Left kidney (tissue), 2 donors: ENCODE measurements around the gene SDCCAG8. TPM values are rescaled to one million over a fixed set of nuclear protein-coding genes. Genes with fewer than 3 reads are reported as not detected.

Source experiments
- DNase-seq: peaks from one replicate; pipeline ENCODE4 v3.0.0-alpha.2; 2013
- polyA plus RNA-seq: library from polyadenylated mRNA; unstranded; fragments of 120-200 nt; gene quantifications from one replicate; pipeline ENCODE4 v1.2.1, GENCODE V29; 2013; ENCODE audit not compliant: insufficient read length

The SDCCAG8 gene
- polyA plus RNA-seq, 1 donor = 47.8 TPM

GRCh38 chr1:243253926-243254232 is 2.0 kb upstream of the SDCCAG8 start:
- no peak for DNase-seq

GRCh38 chr1:243254233-243254926 is 1.5 kb upstream of the SDCCAG8 start:
- peak; percentile 47 for DNase-seq

- peak; percentile 99 for DNase-seq
Observed at GRCh38 chr1:243254927-243255790, 682 bp upstream of the SDCCAG8 start, which contains the start of gene CEP170. Gene CEP170 (minus strand): TSS chr1:243255281. CDS start chr1:243225280, 30,001 bp downstream.

- no peak for DNase-seq
Observed at GRCh38 chr1:243256590-243256989, 749 bp downstream of the SDCCAG8 start.

- DNase-seq = no peak
Observed at GRCh38 chr1:243257189-243257588, 1.3 kb downstream of the SDCCAG8 start.

DNA sequence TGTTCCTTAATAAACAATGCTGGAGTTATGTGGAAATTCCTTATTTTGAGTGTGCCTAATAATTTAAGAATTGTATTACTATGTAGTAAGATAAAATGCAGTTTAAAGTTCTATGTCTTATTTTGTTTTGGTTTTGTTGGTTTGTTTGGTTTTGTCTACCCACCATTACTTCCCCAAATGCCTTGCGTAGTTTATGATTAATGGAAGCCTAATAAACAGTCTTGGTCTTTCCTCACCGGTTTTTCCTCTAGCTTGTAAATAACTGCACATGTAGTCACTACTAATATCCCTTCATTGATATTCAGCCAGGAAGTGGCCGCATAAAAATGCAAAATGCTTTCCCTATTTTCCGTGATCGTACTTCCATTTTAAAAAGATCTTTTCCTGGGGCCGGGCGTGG is 2.9 kb downstream of the SDCCAG8 start:
- no peak for DNase-seq

GRCh38 chr1:243260221-243260880 is 4.5 kb downstream of the SDCCAG8 start:
- DNase-seq = no peak

- DNase-seq = no peak
Observed at GRCh38 chr1:243261390-243261789, 5.5 kb downstream of the SDCCAG8 start.

DNA sequence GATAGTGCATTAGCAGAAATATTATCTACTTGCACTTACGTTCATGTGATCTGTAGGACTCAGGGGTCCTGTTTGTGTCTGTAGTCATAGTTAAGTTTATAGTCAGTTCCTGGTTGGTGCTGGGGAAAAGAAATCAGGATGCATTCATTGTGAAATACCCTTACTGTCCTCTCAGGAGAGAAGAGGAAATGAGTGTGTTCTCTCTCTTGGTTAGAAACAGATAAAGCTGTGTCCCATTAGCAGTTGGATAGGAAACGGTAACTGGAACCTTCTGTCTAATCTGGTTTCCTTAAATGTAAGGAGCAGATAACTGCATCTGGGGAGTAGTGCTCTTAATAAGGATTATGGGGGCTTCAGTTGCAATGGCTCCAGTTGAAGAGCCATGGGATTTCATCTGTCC is 8.9 kb downstream of the SDCCAG8 start:
- DNase-seq = no peak

DNA sequence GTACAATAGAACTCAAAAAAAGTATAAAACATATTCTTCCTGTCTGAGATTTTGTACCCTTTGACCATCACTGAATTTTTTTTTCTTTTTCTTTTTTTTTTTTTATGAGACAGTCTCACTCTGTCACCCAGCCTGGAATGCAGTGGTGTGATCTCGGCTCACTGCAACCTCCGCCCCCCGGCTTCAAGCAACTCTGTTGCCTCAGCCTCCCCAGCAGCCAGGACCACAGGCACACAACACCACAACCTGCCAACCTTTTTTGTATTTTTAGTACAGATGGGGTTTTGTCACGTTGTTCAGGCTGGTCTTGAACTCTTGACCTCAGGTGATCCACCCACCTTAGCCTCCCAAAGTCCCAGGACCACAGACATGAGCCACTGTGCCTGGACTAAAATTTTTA is 10.4 kb downstream of the SDCCAG8 start:
- DNase-seq = no peak

- DNase-seq = no peak
Observed at GRCh38 chr1:243267471-243267880, 11.6 kb downstream of the SDCCAG8 start.

- DNase-seq = no peak
Observed at GRCh38 chr1:243267914-243268653, 12.2 kb downstream of the SDCCAG8 start.

DNA sequence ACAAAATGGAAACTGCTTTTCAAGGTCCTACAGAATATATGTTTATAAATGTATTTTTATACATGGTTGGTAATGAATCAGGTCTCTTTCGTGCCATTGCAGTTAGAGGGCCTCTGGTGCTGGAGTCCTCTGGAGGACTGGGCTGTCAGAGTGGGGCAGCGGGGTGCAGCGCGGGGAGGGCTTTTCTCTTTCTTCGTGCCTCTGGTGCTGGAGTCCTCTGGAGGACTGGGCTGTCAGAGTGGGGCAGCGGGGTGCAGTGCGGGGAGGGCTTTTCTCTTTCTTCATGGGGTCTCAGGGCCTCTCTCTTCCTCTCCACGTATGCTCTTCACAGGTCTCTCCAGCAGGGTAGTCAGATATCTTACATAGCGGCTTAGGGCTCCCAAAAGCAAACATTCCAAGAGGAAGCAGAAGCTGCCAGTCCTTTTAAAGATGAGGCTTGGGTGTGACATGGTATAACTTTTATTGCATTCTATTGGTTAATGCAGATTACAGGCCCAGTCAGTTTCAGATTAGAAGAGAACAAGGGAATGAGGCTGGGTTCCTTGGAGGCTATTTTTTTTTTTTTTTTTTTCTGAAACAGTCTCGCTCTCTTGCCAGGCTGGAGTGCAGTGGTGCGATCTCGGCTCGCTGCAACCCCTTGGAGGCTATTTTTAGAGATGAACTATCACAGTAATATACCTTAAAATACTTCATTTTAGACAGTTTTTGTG is 13.1 kb downstream of the SDCCAG8 start:
- DNase-seq = no peak

DNA sequence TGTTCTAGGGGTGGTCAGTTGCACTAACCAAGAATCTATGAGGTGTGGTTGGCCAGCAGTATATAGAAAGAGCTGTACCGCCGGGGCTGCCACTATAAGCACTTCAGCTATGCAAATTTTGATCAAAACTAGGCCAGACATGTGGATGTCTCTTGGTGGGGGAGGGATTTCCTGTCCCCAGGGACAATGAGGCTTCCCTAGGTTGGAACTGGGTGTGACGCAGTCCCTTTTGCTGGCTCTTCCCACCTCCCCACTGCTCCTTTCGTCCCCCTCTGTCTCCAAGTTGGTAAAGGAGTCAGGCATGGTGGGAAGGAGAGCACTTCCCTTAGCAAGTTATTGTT is 13.6 kb downstream of the SDCCAG8 start:
- DNase-seq = no peak

GRCh38 chr1:243270097-243270864 is 14.4 kb downstream of the SDCCAG8 start:
- no peak for DNase-seq

DNA sequence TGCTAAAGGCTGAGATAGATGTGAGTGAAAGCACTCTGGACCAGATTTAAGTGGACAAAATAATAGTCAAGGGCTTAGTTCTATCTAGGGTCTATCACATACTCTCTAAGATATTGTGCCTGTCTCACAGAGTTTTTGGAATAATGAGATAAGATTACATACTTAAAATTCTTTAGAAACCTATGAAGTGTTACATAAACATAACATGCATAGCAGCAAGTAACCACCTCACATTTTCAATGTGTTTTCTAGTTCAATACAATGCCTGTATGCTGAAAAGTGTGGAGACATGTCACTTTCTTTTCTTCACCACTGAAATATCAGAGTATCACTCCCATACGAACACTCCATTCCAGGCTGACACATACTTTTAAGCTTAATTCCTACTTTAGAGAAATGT is 16.2 kb downstream of the SDCCAG8 start:
- DNase-seq = no peak

DNA sequence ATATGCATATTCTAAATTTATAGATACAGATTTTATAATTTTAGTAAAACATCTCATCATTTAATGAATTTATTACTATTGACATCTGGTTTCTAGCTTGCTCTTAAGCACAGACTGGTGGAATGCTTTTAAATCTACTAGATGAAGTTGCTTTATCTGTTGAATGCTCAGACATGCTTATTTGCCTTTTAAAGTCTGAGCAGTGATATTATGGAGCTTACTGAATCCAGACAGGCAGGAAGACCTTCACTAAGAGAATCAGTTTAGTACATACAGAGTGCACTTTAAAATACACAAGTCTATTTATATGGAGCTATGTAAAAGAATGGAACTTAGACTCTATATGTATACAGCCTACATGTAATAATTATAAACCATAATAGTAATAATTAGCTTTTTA is 16.6 kb downstream of the SDCCAG8 start:
- DNase-seq = no peak

GRCh38 chr1:243273506-243273905 is 17.7 kb downstream of the SDCCAG8 start:
- no peak for DNase-seq

- DNase-seq = no peak
Observed at GRCh38 chr1:243273945-243274344, 18.1 kb downstream of the SDCCAG8 start.

DNA sequence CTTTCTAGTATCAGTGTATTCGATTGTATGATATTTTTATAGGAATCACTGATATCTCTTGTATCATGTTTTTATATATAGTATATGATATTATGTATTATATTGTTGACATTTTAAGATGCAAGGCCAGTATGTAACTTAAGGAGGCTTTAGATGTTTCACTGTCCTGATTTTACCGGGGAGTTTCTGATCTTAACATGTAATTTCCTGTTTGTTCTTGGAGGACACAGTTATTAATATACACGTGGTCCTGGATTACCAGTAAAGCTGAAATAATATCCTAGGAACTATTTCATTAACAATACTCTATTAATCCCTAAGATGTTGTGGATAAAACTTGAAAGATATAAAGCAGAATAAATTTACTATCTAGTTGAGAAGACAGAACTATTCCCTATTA is 19.5 kb downstream of the SDCCAG8 start:
- no peak for DNase-seq

- DNase-seq = no peak
Observed at GRCh38 chr1:243280571-243281129, 24.8 kb downstream of the SDCCAG8 start.
